GM12874 (cell line): Measurements from ENCODE around the gene CACHD1.

Experiments
- CTCF ChIP-seq: IDR thresholded peaks from 2 replicates; pipeline ENCODE4 v1.5.1; 2011; ENCODE audit warnings: low read depth, mild to moderate bottlenecking, control low read depth, low read length, moderate library complexity; ENCODE audit not compliant: insufficient read depth

CACHD1 gene

GRCh38 chr1:64482128-64482527 lies 12.2 kb downstream of the CACHD1 start:
- TF ChIP-seq CTCF = no peak

DNA sequence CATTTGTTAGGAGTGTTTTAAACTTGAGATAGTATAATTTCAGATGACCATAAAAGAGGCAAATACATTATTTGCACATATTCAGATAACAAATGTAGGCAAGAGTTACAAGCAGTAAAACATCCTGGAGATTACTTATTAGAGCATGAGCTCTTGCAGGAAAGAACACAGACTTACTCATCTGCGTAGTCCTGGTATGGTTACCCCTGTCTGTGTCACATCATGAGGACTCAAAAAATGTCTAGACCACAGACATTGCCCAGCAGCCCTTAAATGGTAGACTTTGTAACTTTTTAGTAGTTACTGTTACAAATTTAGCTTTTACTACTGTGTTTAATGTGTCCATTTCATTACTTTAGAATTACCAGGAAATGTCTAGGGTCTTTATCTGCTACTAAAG lies 12.8 kb downstream of the CACHD1 start:
- TF ChIP-seq CTCF = no peak

GRCh38 chr1:64483731-64484414 lies 13.9 kb downstream of the CACHD1 start:
- no peak for TF ChIP-seq CTCF

DNA sequence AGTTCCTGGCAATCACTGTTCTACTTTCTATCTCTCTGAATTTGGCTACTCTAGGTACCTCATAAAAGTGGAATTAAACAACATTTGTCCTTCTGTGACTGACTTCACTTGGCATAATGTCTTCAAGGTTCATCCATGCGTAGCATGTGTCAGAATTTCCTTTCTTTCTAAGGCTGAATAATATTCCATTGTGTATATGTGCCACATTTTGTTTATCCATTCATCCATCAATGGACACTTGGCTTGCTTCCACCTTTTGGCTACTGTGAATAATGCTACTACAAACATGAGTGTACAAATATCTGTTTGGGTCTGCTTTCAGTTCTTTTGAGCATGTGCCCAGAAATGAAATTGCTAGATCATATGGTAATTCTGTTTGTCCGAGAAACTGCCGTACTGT lies 14.7 kb downstream of the CACHD1 start:
- no peak for TF ChIP-seq CTCF

- no peak for TF ChIP-seq CTCF
Observed at GRCh38 chr1:64486193-64486592, 16.3 kb downstream of the CACHD1 start.

DNA sequence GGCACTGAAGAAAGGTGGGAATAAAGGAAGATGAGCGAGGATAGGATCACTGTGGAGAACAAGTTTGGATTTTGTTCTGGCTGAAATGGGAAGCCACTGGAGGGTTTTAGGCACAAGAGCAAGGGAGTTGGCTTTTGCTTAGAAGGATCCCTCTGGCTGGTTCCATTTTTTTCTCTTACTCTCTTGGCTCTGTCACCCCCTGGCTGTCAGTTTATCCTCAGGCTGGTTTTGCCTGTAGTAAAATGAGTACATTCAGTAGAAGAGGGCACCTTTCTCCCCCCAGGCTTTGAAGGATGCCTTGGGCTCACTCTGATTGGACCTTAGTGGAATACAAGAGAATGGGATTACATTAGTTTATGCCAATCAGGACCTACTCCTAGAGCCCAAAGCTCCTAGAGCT lies 17.1 kb downstream of the CACHD1 start:
- no peak for TF ChIP-seq CTCF

- TF ChIP-seq CTCF = no peak
Observed at GRCh38 chr1:64488862-64489261, 18.9 kb downstream of the CACHD1 start.
